H9 (cell line): ENCODE measurements around the gene METTL2A. TPM values are rescaled to one million over a fixed set of nuclear protein-coding genes. Genes with fewer than 3 reads are reported as not detected.
"Not testable (repeated sequence)": the region's sequence is repeated elsewhere in the genome, so short reads cannot be mapped to it uniquely, and the experiment has no call there.

Experiments
- DNase-seq: peaks from one replicate; pipeline ENCODE4 v3.0.0-alpha.2; 2017
- H2AFZ ChIP-seq: one replicate; pipeline ENCODE4 v1.6.1; 2013; ENCODE audit warnings: mild to moderate bottlenecking, low read length, control low read depth, moderate library complexity
- H2AK5ac ChIP-seq: 2 replicates; pipeline ENCODE4 v1.6.1; 2013; ENCODE audit warnings: low read length, control low read depth, mixed read lengths; ENCODE audit not compliant: insufficient read length
- H2BK120ac ChIP-seq: one replicate; pipeline ENCODE4 v1.6.1; 2013; ENCODE audit warnings: low read depth, mild to moderate bottlenecking, low read length, control low read depth, inconsistent platforms; ENCODE audit not compliant: poor library complexity, severe bottlenecking
- H2BK12ac ChIP-seq: 2 replicates; pipeline ENCODE4 v1.6.1; 2013; ENCODE audit warnings: low read length, control low read depth, mixed read lengths, low read depth; ENCODE audit not compliant: insufficient read length
- H2BK15ac ChIP-seq: 2 replicates; pipeline ENCODE4 v1.6.1; 2013; ENCODE audit warnings: low read depth, low read length, control low read depth
- H2BK20ac ChIP-seq: one replicate; pipeline ENCODE4 v1.6.1; 2013; ENCODE audit warnings: low read depth, mild to moderate bottlenecking, low read length, control low read depth, inconsistent platforms; ENCODE audit not compliant: poor library complexity, severe bottlenecking
- H2BK5ac ChIP-seq: 2 replicates; pipeline ENCODE4 v1.6.1; 2013; ENCODE audit warnings: low read length, control low read depth, mixed read lengths; ENCODE audit not compliant: insufficient read length
- H3K14ac ChIP-seq: 2 replicates; pipeline ENCODE4 v1.6.1; 2013; ENCODE audit warnings: low read length, control low read depth; ENCODE audit not compliant: insufficient read depth
- H3K18ac ChIP-seq: 2 replicates; pipeline ENCODE4 v1.6.1; 2013; ENCODE audit warnings: low read depth, mild to moderate bottlenecking, mixed read lengths, low read length, control low read depth; ENCODE audit not compliant: insufficient read length
- H3K23ac ChIP-seq: 2 replicates; pipeline ENCODE4 v1.6.1; 2013; ENCODE audit warnings: low read length, control low read depth, mixed read lengths, low read depth; ENCODE audit not compliant: insufficient read length
- H3K23me2 ChIP-seq: 2 replicates; pipeline ENCODE4 v1.6.1; 2013; ENCODE audit warnings: low read depth, mild to moderate bottlenecking, mixed read lengths, low read length, control low read depth; ENCODE audit not compliant: insufficient read length, poor library complexity, severe bottlenecking
- H3K27ac ChIP-seq: 2 replicates; pipeline ENCODE4 v1.5.1; 2013; ENCODE audit warnings: low read length, control low read depth, mixed read lengths, low read depth; ENCODE audit not compliant: insufficient read length
- H3K27me3 ChIP-seq: 2 replicates; pipeline ENCODE4 v1.6.1; 2013; ENCODE audit warnings: low read length, control low read depth, inconsistent platforms; ENCODE audit not compliant: insufficient read depth
- H3K4ac ChIP-seq: 2 replicates; pipeline ENCODE4 v1.6.1; 2013; ENCODE audit warnings: low read depth, mild to moderate bottlenecking, control low read depth, inconsistent platforms, low read length, moderate library complexity
- H3K4me1 ChIP-seq: 2 replicates; pipeline ENCODE4 v1.6.1; 2013; ENCODE audit warnings: low read length, control low read depth, inconsistent platforms; ENCODE audit not compliant: insufficient read depth
- H3K4me2 ChIP-seq: 2 replicates; pipeline ENCODE4 v1.6.1; 2013; ENCODE audit warnings: low read length, control low read depth, mixed read lengths; ENCODE audit not compliant: insufficient read length, insufficient read depth
- H3K56ac ChIP-seq: 2 replicates; pipeline ENCODE4 v1.6.1; 2013; ENCODE audit warnings: low read depth, mild to moderate bottlenecking, mixed read lengths, low read length, control low read depth; ENCODE audit not compliant: insufficient read length
- H3K79me1 ChIP-seq: 2 replicates; pipeline ENCODE4 v1.6.1; 2013; ENCODE audit warnings: low read depth, mild to moderate bottlenecking, moderate library complexity, low read length, control low read depth, inconsistent platforms; ENCODE audit not compliant: insufficient read depth, poor library complexity, severe bottlenecking
- H3K79me2 ChIP-seq: 2 replicates; pipeline ENCODE4 v1.6.1; 2013; ENCODE audit warnings: low read length, control low read depth, inconsistent platforms; ENCODE audit not compliant: insufficient read depth
- H3K9ac ChIP-seq: 2 replicates; pipeline ENCODE4 v1.6.1; 2013; ENCODE audit warnings: low read length, control low read depth, mixed read lengths; ENCODE audit not compliant: insufficient read length; ENCODE audit errors: extremely low read depth
- H3K9me3 ChIP-seq: one replicate; pipeline ENCODE4 v1.6.1; 2013; ENCODE audit warnings: low read depth, low read length, inconsistent platforms; ENCODE audit not compliant: control insufficient read depth
- H3T11ph ChIP-seq: one replicate; pipeline ENCODE4 v1.6.1; 2013; ENCODE audit warnings: mild to moderate bottlenecking, low read length, control low read depth, inconsistent platforms
- H4K20me1 ChIP-seq: one replicate; pipeline ENCODE4 v1.6.1; 2013; ENCODE audit not compliant: control insufficient read depth, insufficient read length, insufficient read depth
- H4K5ac ChIP-seq: 2 replicates; pipeline ENCODE4 v1.6.1; 2013; ENCODE audit warnings: low read depth, mild to moderate bottlenecking, mixed read lengths, low read length, control low read depth; ENCODE audit not compliant: insufficient read length
- H4K8ac ChIP-seq: replicated peaks from 2 replicates; pipeline ENCODE4 v1.6.1; 2013; ENCODE audit warnings: low read length, control low read depth, mixed read lengths, low read depth; ENCODE audit not compliant: insufficient read length
- H4K91ac ChIP-seq: 2 replicates; pipeline ENCODE4 v1.6.1; 2013; ENCODE audit warnings: low read depth, mild to moderate bottlenecking, moderate library complexity, mixed read lengths, low read length, control low read depth; ENCODE audit not compliant: insufficient read length
- H3K27ac Mint-ChIP-seq, 3 experiments: 2 replicates in 2 of 3; 3 replicates in 1 of 3; pipeline ENCODE4 v1.8.0; 2020 to 2021; ENCODE audit warnings: mixed read lengths in 3 of 3, mild to moderate bottlenecking in 1 of 3, moderate library complexity in 1 of 3
- H3K27me3 Mint-ChIP-seq: 2 replicates; pipeline ENCODE4 v1.8.0; 2021; ENCODE audit warnings: low read depth, mild to moderate bottlenecking, moderate library complexity, mixed read lengths
- H3K36me3 Mint-ChIP-seq, 3 experiments: 2 replicates in 2 of 3; 3 replicates in 1 of 3; pipeline ENCODE4 v1.8.0; 2020 to 2021; ENCODE audit warnings: low read depth in 3 of 3, mixed read lengths in 3 of 3; ENCODE audit not compliant: insufficient read depth in 1 of 3
- H3K4me1 Mint-ChIP-seq, 2 experiments: 2 replicates each; pipeline ENCODE4 v1.8.0; 2020; ENCODE audit warnings: mixed read lengths in 2 of 2
- H3K4me3 Mint-ChIP-seq, 2 experiments: 2 replicates in 1 of 2; 3 replicates in 1 of 2; pipeline ENCODE4 v1.8.0; 2020 to 2021; ENCODE audit warnings: mild to moderate bottlenecking in 2 of 2, mixed read lengths in 2 of 2, moderate library complexity in 1 of 2
- H3K9me3 Mint-ChIP-seq, 2 experiments: 2 replicates in 1 of 2; 3 replicates in 1 of 2; pipeline ENCODE4 v1.8.0; 2020; ENCODE audit warnings: mild to moderate bottlenecking in 2 of 2, mixed read lengths in 2 of 2, moderate library complexity in 1 of 2
- WGBS: extraction: QIAGEN DNeasy Blood & Tissue Kit; methylation state at CpG from one replicate; pipeline ENCODE4 v1.1.7; 2013; ENCODE audit warnings: missing lambda C conversion rate, low lambda C conversion rate, mixed read lengths; ENCODE audit not compliant: insufficient read length; ENCODE audit errors: extremely low coverage; 5-methylcytosine and 5-hydroxymethylcytosine counted together
- total RNA-seq: library from RNA; stranded (reverse); gene quantifications from 2 replicates; pipeline ENCODE4 v1.2.1, GENCODE V29; 2021

The METTL2A gene
- total RNA-seq, 1 experiment from 2014 or later, result 39.3 TPM

GRCh38 chr17:62490990-62491389, 67.3 kb downstream of the METTL2A start:
- H3K56ac ChIP-seq, H3K4me2 ChIP-seq, H3K9me3 Mint-ChIP-seq, H4K91ac ChIP-seq, H3K18ac ChIP-seq, H3K4ac ChIP-seq, H2BK12ac ChIP-seq, H2BK5ac ChIP-seq, H3K9me3 ChIP-seq, H3K79me1 ChIP-seq, H3K23me2 ChIP-seq, H3K27ac ChIP-seq, H3K4me3 Mint-ChIP-seq, H3K4me1 ChIP-seq, H3K27me3 ChIP-seq, H3K27ac Mint-ChIP-seq, H2AFZ ChIP-seq, H3K14ac ChIP-seq, H3K79me2 ChIP-seq, H2BK120ac ChIP-seq, H2BK15ac ChIP-seq, H3K4me1 Mint-ChIP-seq, H3K23ac ChIP-seq, H2BK20ac ChIP-seq, H3T11ph ChIP-seq, DNase-seq, H3K27me3 Mint-ChIP-seq, H4K8ac ChIP-seq, H4K5ac ChIP-seq, H2AK5ac ChIP-seq, H4K20me1 ChIP-seq, H3K9ac ChIP-seq: not testable (repeated sequence)
- WGBS, result no CpG with 5 or more reads among the region's 1 CpG
- H3K36me3 Mint-ChIP-seq, result peaks cover 3 to 21% (median 17%) of the 10 kb centered on the region in 3 experiments; a peak in 4 of 7 replicates

GRCh38 chr17:62493049-62493655, 69.5 kb downstream of the METTL2A start:
- not testable (repeated sequence) for H2BK20ac ChIP-seq, H3K4me3 Mint-ChIP-seq, H3K23me2 ChIP-seq

More at GRCh38 chr17:62493049-62493655, 69.5 kb downstream of the METTL2A start:
- Mint-ChIP-seq H3K27ac (peak overlapping the region in 2 of 3 experiments; percentile 7 to 31; a peak in 2 of 7 replicates), H3K36me3 (peaks cover 3 to 16% (median 15%) of the 10 kb centered on the region in 3 experiments; a peak in 4 of 7 replicates)
- not testable (repeated sequence) for H3K9me3 ChIP-seq, H3T11ph ChIP-seq, H3K9me3 Mint-ChIP-seq, H2AK5ac ChIP-seq, H3K4me1 ChIP-seq, H3K79me1 ChIP-seq, H3K14ac ChIP-seq, H3K18ac ChIP-seq, H3K56ac ChIP-seq, H3K9ac ChIP-seq, H3K4me1 Mint-ChIP-seq, H2AFZ ChIP-seq, DNase-seq, H3K27ac ChIP-seq, H4K20me1 ChIP-seq, H3K79me2 ChIP-seq, H2BK15ac ChIP-seq, H4K5ac ChIP-seq, H2BK5ac ChIP-seq, H3K4me2 ChIP-seq, H3K23ac ChIP-seq, H3K4ac ChIP-seq, H4K91ac ChIP-seq, H3K27me3 Mint-ChIP-seq, H2BK12ac ChIP-seq, H4K8ac ChIP-seq, H2BK120ac ChIP-seq, H3K27me3 ChIP-seq
- WGBS, result no CpG with 5 or more reads among the region's 5 CpGs
